K562 (cell line): ENCODE data around the gene EMC10. TPM values are rescaled to one million over a fixed set of nuclear protein-coding genes. Genes with fewer than 3 reads are reported as not detected.

Source experiments
- BRD4 ChIP-seq: fragments of 200-600 bp; sonication (generic); IDR thresholded peaks from 2 replicates; pipeline ENCODE4 v1.6.1; 2017; ENCODE audit warnings: inconsistent platforms
- CEBPG ChIP-seq, 3 experiments: fragments of 200-800 bp in 1 of 3; sonication (Bioruptor generic) in 1 of 3; sonication (generic) in 1 of 3; formaldehyde crosslinking in 1 of 3; IDR thresholded peaks in 2 of 3; conservative IDR thresholded peaks in 1 of 3; 2 replicates each; pipeline versions ENCODE4 v1.6.1 to v1.8.0; 2016 to 2022; ENCODE audit warnings: missing compliant biosample characterization in 2 of 3, missing genetic modification characterization in 2 of 3, mild to moderate bottlenecking in 1 of 3, missing genetic modification reagents in 1 of 3
- GTF3C2 ChIP-seq: IDR thresholded peaks from 3 replicates; pipeline ENCODE4 v1.6.1; 2011; ENCODE audit warnings: borderline replicate concordance, mild to moderate bottlenecking, moderate library complexity; ENCODE audit not compliant: insufficient read length; ENCODE audit errors: extremely low read depth
- IRF9 ChIP-seq: fragments of 450-650 bp; IDR thresholded peaks from 2 replicates; pipeline ENCODE4 v1.6.1; 2016; ENCODE audit warnings: missing biosample characterization, missing genetic modification characterization
- KHSRP ChIP-seq: fragments of 450-650 bp; IDR thresholded peaks from 2 replicates; pipeline ENCODE4 v1.6.1; 2017
- KLF6 ChIP-seq: fragments of 250-450 bp; sonication (Bioruptor Pico); IDR thresholded peaks from 2 replicates; pipeline ENCODE4 v1.4.0; 2020; ENCODE audit warnings: mild to moderate bottlenecking, moderate library complexity, borderline replicate concordance
- SRSF9 ChIP-seq: fragments of 200-400 bp; formaldehyde crosslinking; IDR thresholded peaks from 2 replicates; pipeline ENCODE4 v1.6.1; 2017; ENCODE audit warnings: low read depth, low read length, borderline replicate concordance
- STAT5A ChIP-seq: IDR thresholded peaks from 2 replicates; pipeline ENCODE4 v1.6.1; 2012; ENCODE audit warnings: low read length, inconsistent platforms, borderline replicate concordance
- TARDBP ChIP-seq: fragments of 450-650 bp; IDR thresholded peaks from 2 replicates; pipeline ENCODE4 v1.6.1; 2016
- TCF7L2 ChIP-seq: fragments of 150-350 bp; IDR thresholded peaks from 2 replicates; pipeline ENCODE4 v1.6.1; 2016; ENCODE audit warnings: low read depth, mild to moderate bottlenecking, low read length, moderate library complexity
- TOE1 ChIP-seq, 2 experiments: fragments of 450-650 bp in 1 of 2; sonication (generic) in 1 of 2; formaldehyde crosslinking in 1 of 2; IDR thresholded peaks; 2 replicates each; pipeline versions ENCODE4 v1.7.1 to v1.8.0; 2016 to 2022; ENCODE audit warnings: borderline replicate concordance in 2 of 2, mild to moderate bottlenecking in 2 of 2, antibody characterized with exemption in 1 of 2, inconsistent platforms in 1 of 2, low read depth in 1 of 2, missing genetic modification reagents in 1 of 2, moderate library complexity in 1 of 2
- ZNF263 ChIP-seq: sonication (generic); formaldehyde crosslinking; IDR thresholded peaks from 2 replicates; pipeline ENCODE4 v1.8.0; 2022; ENCODE audit warnings: mild to moderate bottlenecking, missing genetic modification reagents, borderline replicate concordance
- ZNF695 ChIP-seq: fragments of 450-650 bp; formaldehyde crosslinking; IDR thresholded peaks from 2 replicates; pipeline ENCODE4 v1.4.0; 2020; ENCODE audit warnings: mild to moderate bottlenecking, moderate library complexity
- polyA plus RNA-seq, 8 experiments: library from polyadenylated mRNA; depleted of rRNA in 4 of 8; stranded (reverse) in 5 of 8; unstranded in 3 of 8; fragments of >200 nt; fragmentation: Nextera tagmentation in 2 of 8; fragmentation: Illumina TruSeq in 1 of 8; extraction: Ambion mirVana in 2 of 8; extraction: Trizol in 1 of 8; gene quantifications; 2 replicates each; pipeline versions ENCODE4 v1.2.1 to v1.2.3, GENCODE V29; 2011 to 2014; ENCODE audit warnings: inconsistent platforms in 1 of 8, missing spikeins in 1 of 8
- total RNA-seq, 7 experiments: library from RNA; depleted of rRNA in 6 of 7; stranded (reverse); fragments of >200 nt in 6 of 7; fragmentation: Illumina TruSeq in 2 of 7; extraction: Trizol in 2 of 7; gene quantifications; 2 replicates each; pipeline versions ENCODE4 v1.2.1 to v1.2.3, GENCODE V29; 2011 to 2021; ENCODE audit warnings: low replicate concordance in 1 of 7
- TF ChIP-seq, protein P1 (sequence below): fragments of 250-450 bp; sonication (Bioruptor Pico); IDR thresholded peaks from 2 replicates; pipeline ENCODE4 v1.4.0; 2020; ENCODE audit warnings: borderline replicate concordance
- TF ChIP-seq, protein P2 (sequence below): sonication (generic); formaldehyde crosslinking; IDR thresholded peaks from 2 replicates; pipeline ENCODE4 v1.8.1; 2023; ENCODE audit warnings: mild to moderate bottlenecking, missing genetic modification reagents
- TF ChIP-seq, protein P3 (sequence below): fragments of 450-650 bp; IDR thresholded peaks from 2 replicates; pipeline ENCODE4 v1.6.1; 2018; ENCODE audit warnings: mild to moderate bottlenecking, low read depth; ENCODE audit not compliant: partially characterized antibody

Gene EMC10
- total and polyA plus RNA-seq, 9 of the 15 experiments (the other 6 are each of a cell fraction or from before 2014, with no cell fraction given): 1.4 to 46.0 (median 13.1) TPM

DNA sequence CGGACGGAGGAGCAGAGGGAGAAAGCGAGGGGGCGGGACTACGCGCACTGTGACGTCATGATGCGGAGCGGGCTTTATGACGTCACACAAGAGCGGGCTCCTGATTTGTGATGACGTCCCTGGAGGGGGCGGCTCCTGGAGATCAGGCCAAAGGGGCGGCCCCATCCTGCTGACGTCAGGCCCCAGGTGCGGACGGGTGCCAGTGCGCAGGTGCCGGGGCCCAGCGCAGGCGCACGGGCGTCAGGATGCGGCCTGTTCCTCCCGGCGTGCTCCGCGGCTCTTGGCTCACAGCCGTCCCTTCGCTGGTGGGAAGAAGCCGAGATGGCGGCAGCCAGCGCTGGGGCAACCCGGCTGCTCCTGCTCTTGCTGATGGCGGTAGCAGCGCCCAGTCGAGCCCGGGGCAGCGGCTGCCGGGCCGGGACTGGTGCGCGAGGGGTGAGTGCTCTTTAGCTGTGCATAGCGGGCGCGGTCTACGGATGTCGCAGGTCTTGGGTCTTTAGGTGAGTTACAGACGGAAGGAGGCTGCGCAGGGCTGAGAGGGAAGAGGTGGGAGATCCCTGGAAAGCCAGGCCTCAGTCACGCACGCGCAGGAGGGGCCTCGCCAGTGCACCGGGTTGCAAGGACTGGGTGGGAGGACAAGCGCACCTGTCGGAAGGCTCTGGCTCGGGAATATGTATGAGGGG, at the start of gene EMC10, which contains the start of gene GARIN5A (continued):
- no peak for TF ChIP-seq GTF3C2
- TF ChIP-seq KLF6 (CRISPR knock-in tag): no peak
- TF ChIP-seq ZNF263 (CRISPR knock-in tag): no peak; the same call in 1 of the 2 replicates
- no peak for TF ChIP-seq TOE1 (IDR thresholded peaks at IDR 0.05; ENCODE audit: borderline replicate concordance)
- no peak for TF ChIP-seq TOE1 (CRISPR knock-in tag; IDR thresholded peaks at IDR 0.05; ENCODE audit: borderline replicate concordance, low read depth)
- TF ChIP-seq IRF9 (tag): no peak
- TF ChIP-seq, protein P1, sequence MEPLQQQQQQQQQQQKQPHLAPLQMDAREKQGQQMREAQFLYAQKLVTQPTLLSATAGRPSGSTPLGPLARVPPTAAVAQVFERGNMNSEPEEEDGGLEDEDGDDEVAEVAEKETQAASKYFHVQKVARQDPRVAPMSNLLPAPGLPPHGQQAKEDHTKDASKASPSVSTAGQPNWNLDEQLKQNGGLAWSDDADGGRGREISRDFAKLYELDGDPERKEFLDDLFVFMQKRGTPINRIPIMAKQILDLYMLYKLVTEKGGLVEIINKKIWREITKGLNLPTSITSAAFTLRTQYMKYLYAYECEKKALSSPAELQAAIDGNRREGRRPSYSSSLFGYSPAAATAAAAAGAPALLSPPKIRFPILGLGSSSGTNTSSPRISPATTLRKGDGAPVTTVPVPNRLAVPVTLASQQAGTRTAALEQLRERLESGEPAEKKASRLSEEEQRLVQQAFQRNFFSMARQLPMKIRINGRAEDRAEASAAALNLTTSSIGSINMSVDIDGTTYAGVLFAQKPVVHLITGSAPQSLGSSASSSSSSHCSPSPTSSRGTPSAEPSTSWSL (CRISPR knock-in tag): no peak
- no peak for TF ChIP-seq ZNF695 (CRISPR knock-in tag)
- TF ChIP-seq CEBPG (CRISPR knock-in tag; IDR thresholded peaks at IDR 0.05): 0 out of 2 replicates have a peak, but pooled peaks have one; percentile 56
- TF ChIP-seq CEBPG (tag; conservative IDR thresholded peaks at IDR 0.05 in 1 of 2, IDR thresholded peaks at IDR 0.05 in 1 of 2): no peak
- TF ChIP-seq BRD4: 0 out of 2 replicates have a peak, but pooled peaks have one; percentile 21
- TF ChIP-seq SRSF9: no peak
- no peak for TF ChIP-seq STAT5A
- TF ChIP-seq, protein P2, sequence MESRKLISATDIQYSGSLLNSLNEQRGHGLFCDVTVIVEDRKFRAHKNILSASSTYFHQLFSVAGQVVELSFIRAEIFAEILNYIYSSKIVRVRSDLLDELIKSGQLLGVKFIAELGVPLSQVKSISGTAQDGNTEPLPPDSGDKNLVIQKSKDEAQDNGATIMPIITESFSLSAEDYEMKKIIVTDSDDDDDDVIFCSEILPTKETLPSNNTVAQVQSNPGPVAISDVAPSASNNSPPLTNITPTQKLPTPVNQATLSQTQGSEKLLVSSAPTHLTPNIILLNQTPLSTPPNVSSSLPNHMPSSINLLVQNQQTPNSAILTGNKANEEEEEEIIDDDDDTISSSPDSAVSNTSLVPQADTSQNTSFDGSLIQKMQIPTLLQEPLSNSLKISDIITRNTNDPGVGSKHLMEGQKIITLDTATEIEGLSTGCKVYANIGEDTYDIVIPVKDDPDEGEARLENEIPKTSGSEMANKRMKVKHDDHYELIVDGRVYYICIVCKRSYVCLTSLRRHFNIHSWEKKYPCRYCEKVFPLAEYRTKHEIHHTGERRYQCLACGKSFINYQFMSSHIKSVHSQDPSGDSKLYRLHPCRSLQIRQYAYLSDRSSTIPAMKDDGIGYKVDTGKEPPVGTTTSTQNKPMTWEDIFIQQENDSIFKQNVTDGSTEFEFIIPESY (CRISPR knock-in tag): peak; percentile 95
- peak; percentile 100 for TF ChIP-seq TARDBP
- TF ChIP-seq, protein P3, sequence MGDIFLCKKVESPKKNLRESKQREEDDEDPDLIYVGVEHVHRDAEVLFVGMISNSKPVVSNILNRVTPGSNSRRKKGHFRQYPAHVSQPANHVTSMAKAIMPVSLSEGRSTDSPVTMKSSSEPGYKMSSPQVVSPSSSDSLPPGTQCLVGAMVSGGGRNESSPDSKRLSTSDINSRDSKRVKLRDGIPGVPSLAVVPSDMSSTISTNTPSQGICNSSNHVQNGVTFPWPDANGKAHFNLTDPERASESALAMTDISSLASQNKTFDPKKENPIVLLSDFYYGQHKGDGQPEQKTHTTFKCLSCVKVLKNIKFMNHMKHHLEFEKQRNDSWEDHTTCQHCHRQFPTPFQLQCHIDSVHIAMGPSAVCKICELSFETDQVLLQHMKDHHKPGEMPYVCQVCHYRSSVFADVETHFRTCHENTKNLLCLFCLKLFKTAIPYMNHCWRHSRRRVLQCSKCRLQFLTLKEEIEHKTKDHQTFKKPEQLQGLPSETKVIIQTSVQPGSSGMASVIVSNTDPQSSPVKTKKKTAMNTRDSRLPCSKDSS: no peak
- TF ChIP-seq TCF7L2: no peak
- peak; percentile 99 for TF ChIP-seq KHSRP
